Caki2 (cell line): ENCODE results near the gene TMEM196. TPM values are rescaled to one million over a fixed set of nuclear protein-coding genes. Genes with fewer than 3 reads are reported as not detected.

Experiments used
- total RNA-seq: library from RNA; depleted of rRNA; stranded (reverse); fragments of >200 nt; shearing (Covaris generic); gene quantifications from 2 replicates; pipeline ENCODE4 v1.2.3, GENCODE V29; 2014; ENCODE audit warnings: low replicate concordance; rRNA removed

TMEM196 gene
- total RNA-seq, 1 experiment from 2014 or later: not detected

Other genes with a start within 250 kb of the TMEM196 start
- gene POLR1F, start 64.6 kb downstream of the TMEM196 start, total RNA-seq: 15.7 and 27.0 TPM in 2 replicates